ENCODE measurements around the gene RASGRF1. TPM values are rescaled to one million over a fixed set of nuclear protein-coding genes. Genes with fewer than 3 reads are reported as not detected.

RASGRF1 gene
- total RNA-seq, 2 donors from 2014 or later, result 0.09 to 1.1 TPM

- WGBS, result 79% methylated on average over 6 of the region's 6 CpGs
- intact Hi-C loops (cut with DNase I), result no loop called here
- TF ChIP-seq POLR2AphosphoS5 (IDR thresholded peaks at IDR 0.05) (no peak), POLR2A (IDR thresholded peaks at IDR 0.05) (no peak)
- TF ChIP-seq, protein P1, sequence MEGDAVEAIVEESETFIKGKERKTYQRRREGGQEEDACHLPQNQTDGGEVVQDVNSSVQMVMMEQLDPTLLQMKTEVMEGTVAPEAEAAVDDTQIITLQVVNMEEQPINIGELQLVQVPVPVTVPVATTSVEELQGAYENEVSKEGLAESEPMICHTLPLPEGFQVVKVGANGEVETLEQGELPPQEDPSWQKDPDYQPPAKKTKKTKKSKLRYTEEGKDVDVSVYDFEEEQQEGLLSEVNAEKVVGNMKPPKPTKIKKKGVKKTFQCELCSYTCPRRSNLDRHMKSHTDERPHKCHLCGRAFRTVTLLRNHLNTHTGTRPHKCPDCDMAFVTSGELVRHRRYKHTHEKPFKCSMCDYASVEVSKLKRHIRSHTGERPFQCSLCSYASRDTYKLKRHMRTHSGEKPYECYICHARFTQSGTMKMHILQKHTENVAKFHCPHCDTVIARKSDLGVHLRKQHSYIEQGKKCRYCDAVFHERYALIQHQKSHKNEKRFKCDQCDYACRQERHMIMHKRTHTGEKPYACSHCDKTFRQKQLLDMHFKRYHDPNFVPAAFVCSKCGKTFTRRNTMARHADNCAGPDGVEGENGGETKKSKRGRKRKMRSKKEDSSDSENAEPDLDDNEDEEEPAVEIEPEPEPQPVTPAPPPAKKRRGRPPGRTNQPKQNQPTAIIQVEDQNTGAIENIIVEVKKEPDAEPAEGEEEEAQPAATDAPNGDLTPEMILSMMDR (IDR thresholded peaks at IDR 0.05), result no peak
- Histone ChIP-seq H3K9me3 (no peaks in the 10 kb centered on the region), H3K27ac (peak overlapping the region; percentile 30 to 33), H3K4me3 (no peak overlapping the region), H3K36me3 (no peaks in the 10 kb centered on the region), H3K4me1 (replicated peaks) (peaks cover 5% of the 10 kb centered on the region), H3K27me3 (replicated peaks; ENCODE audit: insufficient read depth) (no peaks in the 10 kb centered on the region)
- DNase-seq (ENCODE audit: low spot score), result no peak
Observed at GRCh38 chr15:79066391-79067071, 24.0 kb downstream of the RASGRF1 start.

DNA sequence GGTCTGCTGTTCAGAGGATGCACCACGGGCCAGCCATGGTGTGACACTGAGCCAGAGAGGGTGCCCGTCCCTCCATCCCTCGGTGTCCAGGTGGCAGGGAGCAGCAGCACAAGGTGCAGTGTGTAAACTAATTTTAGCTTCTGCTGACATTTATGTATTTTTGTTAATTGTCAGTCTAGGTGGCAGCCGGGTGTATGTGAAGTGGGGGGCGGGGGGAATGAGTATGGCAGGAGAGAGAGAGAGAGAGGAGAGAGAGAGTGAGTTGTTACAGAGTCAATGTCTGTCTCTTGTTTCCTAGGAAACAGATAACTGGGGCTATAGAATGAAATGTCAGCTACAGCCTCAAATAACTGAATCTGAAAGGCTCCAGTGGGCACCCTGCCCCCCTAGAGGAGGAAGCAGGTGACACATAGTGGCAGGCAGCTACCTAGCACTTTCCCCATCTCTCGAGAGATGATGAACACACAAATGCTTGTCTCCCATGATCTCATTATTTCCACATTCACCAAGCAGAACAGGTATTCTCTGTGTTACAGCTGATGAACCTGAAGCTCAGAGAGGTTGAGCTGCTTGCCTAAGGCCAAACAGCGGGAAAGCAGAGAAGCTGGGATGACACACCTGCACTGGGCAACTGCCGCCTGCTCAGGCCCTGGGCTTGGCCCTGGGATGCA, 24.7 kb downstream of the RASGRF1 start:
- intact Hi-C loops (cut with DNase I), result no loop called here
- 79% methylated on average over 8 of the region's 8 CpGs for WGBS
- Histone ChIP-seq H3K4me3 (no peak overlapping the region), H3K4me1 (replicated peaks) (peaks cover 5% of the 10 kb centered on the region), H3K9me3 (no peaks in the 10 kb centered on the region), H3K27me3 (replicated peaks; ENCODE audit: insufficient read depth) (no peaks in the 10 kb centered on the region), H3K27ac (no peak overlapping the region), H3K36me3 (no peaks in the 10 kb centered on the region)
- TF ChIP-seq POLR2AphosphoS5 (IDR thresholded peaks at IDR 0.05), result no peak
- TF ChIP-seq POLR2A (IDR thresholded peaks at IDR 0.05), result no peak
- TF ChIP-seq, protein P1 (IDR thresholded peaks at IDR 0.05), result no peak
- no peak for DNase-seq (ENCODE audit: low spot score)

GRCh38 chr15:79065361-79065705, 25.2 kb downstream of the RASGRF1 start:
- WGBS, result 70% methylated on average over 5 of the region's 5 CpGs
- H3K27me3 ChIP-seq (replicated peaks; ENCODE audit: insufficient read depth), result no peaks in the 10 kb centered on the region
- TF ChIP-seq POLR2A (IDR thresholded peaks at IDR 0.05) (no peak), POLR2AphosphoS5 (IDR thresholded peaks at IDR 0.05) (no peak)
- TF ChIP-seq, protein P1 (IDR thresholded peaks at IDR 0.05), result no peak
- peaks cover 5% of the 10 kb centered on the region for H3K4me1 ChIP-seq (replicated peaks)
- H3K36me3 ChIP-seq, result no peaks in the 10 kb centered on the region
- no peak overlapping the region for H3K27ac ChIP-seq
- no peak for DNase-seq (ENCODE audit: low spot score)
- intact Hi-C loops (cut with DNase I), result no loop called here
- H3K9me3 ChIP-seq, result no peaks in the 10 kb centered on the region
- H3K4me3 ChIP-seq, result no peak overlapping the region

DNA sequence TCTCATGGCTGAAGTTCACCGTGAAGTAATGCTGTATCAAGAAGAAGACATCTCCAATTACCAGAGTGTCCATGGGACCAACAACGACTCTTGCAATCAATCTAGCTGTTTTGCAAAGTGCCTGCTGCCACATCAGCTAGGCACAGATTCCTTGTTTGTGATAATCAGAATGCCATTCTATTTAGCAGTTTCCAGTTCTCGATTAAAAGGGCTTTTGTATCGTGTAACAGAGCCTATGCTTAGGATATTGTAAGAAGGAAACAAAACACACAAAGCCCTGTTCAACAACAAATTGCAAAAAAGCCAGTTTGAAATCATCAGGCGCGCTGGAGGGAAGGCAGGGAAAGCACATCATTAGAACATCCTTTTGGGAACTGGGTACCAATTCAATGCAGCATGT, 26.1 kb downstream of the RASGRF1 start:
- no peak for DNase-seq (ENCODE audit: low spot score)
- Histone ChIP-seq H3K27me3 (replicated peaks; ENCODE audit: insufficient read depth) (no peaks in the 10 kb centered on the region), H3K36me3 (no peaks in the 10 kb centered on the region), H3K4me3 (no peak overlapping the region), H3K27ac (no peak overlapping the region), H3K4me1 (replicated peaks) (peaks cover 5% of the 10 kb centered on the region), H3K9me3 (no peaks in the 10 kb centered on the region)
- intact Hi-C loops (cut with DNase I), result no loop called here
- TF ChIP-seq, protein P1 (IDR thresholded peaks at IDR 0.05), result no peak
- no peak for TF ChIP-seq POLR2A (IDR thresholded peaks at IDR 0.05)
- no peak for TF ChIP-seq POLR2AphosphoS5 (IDR thresholded peaks at IDR 0.05)
- 92% methylated on average over 6 of the region's 6 CpGs for WGBS

DNA sequence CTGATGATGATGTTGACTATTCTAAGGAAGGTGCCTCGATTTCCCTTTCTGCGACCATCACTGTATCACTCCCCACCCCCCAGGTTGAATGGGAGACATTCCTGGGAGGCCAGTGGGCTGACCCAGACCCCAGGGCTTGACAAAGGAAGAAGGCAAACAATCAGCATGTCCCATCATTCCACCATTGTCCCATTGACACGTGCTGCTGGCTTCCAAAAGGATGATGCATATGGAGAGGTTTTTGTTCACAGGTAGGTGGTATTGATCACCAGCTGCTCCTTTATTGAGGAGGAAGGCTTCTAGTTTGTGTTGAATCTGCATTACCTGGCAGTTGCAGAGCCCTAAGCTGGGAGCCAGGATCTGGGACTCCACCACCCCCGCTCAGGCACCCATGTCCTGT, 30.4 kb downstream of the RASGRF1 start:
- intact Hi-C loops (cut with DNase I), result no loop called here
- Histone ChIP-seq H3K4me1 (replicated peaks) (no peaks in the 10 kb centered on the region), H3K27me3 (replicated peaks; ENCODE audit: insufficient read depth) (no peaks in the 10 kb centered on the region), H3K27ac (no peak overlapping the region), H3K36me3 (no peaks in the 10 kb centered on the region), H3K9me3 (no peaks in the 10 kb centered on the region), H3K4me3 (no peak overlapping the region)
- 83% methylated on average over 4 of the region's 4 CpGs for WGBS
- DNase-seq (ENCODE audit: low spot score), result no peak
- TF ChIP-seq POLR2AphosphoS5 (IDR thresholded peaks at IDR 0.05), result no peak
- no peak for TF ChIP-seq POLR2A (IDR thresholded peaks at IDR 0.05)
- TF ChIP-seq, protein P1 (IDR thresholded peaks at IDR 0.05), result no peak

Measured in prostate gland (tissue), 2 donors.